Measurements from ENCODE around the gene NPAS4. TPM values are rescaled to one million over a fixed set of nuclear protein-coding genes. Genes with fewer than 3 reads are reported as not detected.
"Not testable (repeated sequence)": the region's sequence is repeated elsewhere in the genome, so short reads cannot be mapped to it uniquely, and the experiment has no call there.

Gene NPAS4
- total RNA-seq, 2 experiments from 2014 or later = not detected

- DNase-seq = no peak
- Mint-ChIP-seq H3K9me3 (peaks cover 2% of the 10 kb centered on the region), H3K36me3 (ENCODE audit: low read depth) (no peaks in the 10 kb centered on the region), H3K4me3 (no peak overlapping the region), H3K27me3 (ENCODE audit: low read depth) (no peaks in the 10 kb centered on the region), H3K4me1 (ENCODE audit: low read depth) (peaks cover 34% of the 10 kb centered on the region), H3K27ac (peak overlapping the region; percentile 7)
- CTCF ChIA-PET = interaction anchor here (0.7 to 1.2 kb wide), 2 partner anchors 24 to 680 kb away, joined by 3 to 5 read pairs; partner anchors contain the start of gene MRPL11
- intact Hi-C loops (cut with micrococcal nuclease) = no loop called here
Measured at GRCh38 chr11:66462911-66463310, 42.1 kb downstream of the NPAS4 start.

DNA sequence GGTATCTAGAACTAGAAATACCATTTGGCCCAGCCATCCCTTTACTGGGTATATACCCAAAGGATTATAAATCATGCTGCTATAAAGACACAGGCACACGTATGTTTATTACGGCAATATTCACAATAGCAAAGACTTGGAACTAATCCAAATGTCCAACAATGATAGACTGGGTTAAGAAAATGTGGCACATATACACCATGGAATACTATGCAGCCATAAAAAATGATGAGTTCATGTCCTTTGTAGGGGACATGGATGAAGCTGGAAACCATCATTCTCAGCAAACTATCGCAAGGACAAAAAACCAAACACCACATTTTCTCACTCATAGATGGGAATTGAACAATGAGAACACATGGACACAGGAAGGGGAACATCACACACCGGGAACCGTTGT lies 43.3 kb downstream of the NPAS4 start:
- H3K27ac Mint-ChIP-seq; DNase-seq; H3K27me3 Mint-ChIP-seq (ENCODE audit: low read depth); H3K4me3 Mint-ChIP-seq; H3K9me3 Mint-ChIP-seq; H3K36me3 Mint-ChIP-seq (ENCODE audit: low read depth); CTCF ChIA-PET; intact Hi-C loops (cut with micrococcal nuclease): not testable (repeated sequence)
- peaks cover 37% of the 10 kb centered on the region for H3K4me1 Mint-ChIP-seq (ENCODE audit: low read depth)

DNA sequence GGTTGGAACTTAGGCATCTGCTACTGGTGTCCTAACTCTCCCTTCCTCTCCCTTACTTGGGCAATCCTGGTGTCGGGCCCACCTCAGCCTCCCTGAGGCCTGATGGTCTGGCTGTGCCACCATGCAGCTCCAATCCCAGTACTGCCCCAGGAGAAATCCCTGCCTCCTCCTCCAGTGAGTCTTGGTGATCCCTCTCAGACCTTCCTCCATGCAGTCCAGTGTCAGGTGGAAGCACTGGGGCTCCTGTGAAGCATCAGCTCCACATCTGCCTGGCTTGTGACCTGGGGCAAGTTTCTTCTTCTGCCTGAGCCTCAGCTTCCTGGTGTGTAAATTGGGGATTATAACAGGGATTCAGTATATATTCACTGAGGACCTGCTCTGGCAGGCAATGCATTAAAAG lies 44.1 kb downstream of the NPAS4 start:
- no peak for DNase-seq
- H3K27me3 Mint-ChIP-seq (ENCODE audit: low read depth) = no peaks in the 10 kb centered on the region
- H3K4me3 Mint-ChIP-seq = no peak overlapping the region
- peaks cover 33% of the 10 kb centered on the region for H3K4me1 Mint-ChIP-seq (ENCODE audit: low read depth)
- no peaks in the 10 kb centered on the region for H3K36me3 Mint-ChIP-seq (ENCODE audit: low read depth)
- CTCF ChIA-PET = interaction anchor here (0.8 kb wide), 1 partner anchor 11 kb away, joined by 3 read pairs; no protein-coding TSS in a partner anchor
- intact Hi-C loops (cut with micrococcal nuclease) = no loop called here
- peaks cover 2% of the 10 kb centered on the region for H3K9me3 Mint-ChIP-seq
- no peak overlapping the region for H3K27ac Mint-ChIP-seq

DNA sequence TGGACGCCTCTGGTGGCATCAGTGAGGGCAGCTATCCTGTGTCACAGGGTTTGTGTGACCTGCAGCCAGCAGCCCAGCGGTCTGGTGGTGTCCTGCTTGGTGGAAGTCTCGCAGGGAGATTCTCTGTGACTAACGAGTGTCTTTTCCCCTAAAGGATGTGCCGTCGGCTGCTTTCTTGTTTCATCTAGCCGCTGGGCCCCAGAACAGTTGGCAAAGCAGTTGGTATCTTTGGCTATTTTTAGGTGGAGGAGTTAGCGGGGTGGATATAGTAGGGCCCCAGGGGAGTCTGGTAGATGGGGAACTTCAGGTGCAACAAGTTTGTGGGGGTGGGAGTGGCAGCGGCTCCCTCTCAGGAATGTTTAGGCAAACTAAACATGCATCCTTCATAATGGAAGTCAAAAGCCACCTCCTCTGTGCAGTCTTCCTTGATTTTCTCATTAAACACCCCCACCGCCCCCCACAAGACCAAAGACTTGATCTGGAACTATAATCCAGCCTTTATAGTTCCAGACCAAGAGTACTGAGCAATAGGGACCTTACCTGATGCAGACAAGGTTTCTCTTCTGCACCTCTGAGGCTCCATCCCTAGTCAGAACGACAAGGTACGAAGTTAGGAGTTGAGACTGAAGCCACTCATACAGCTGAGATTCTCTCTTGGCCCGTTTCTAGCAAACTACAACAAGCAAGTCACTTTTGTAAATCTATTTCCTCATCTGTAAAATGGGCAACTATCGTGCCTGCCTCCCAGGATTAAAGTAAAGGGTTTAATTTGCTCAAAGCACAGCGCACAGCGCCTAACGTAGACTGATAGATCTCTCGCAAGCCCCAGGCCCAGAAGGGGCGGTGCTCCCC lies 44.8 kb downstream of the NPAS4 start:
- H3K27ac Mint-ChIP-seq = no peak overlapping the region
- H3K9me3 Mint-ChIP-seq = peaks cover 2% of the 10 kb centered on the region
- H3K4me3 Mint-ChIP-seq = peak overlapping the region; percentile 82
- no peak for DNase-seq
- CTCF ChIA-PET = interaction anchor here (0.8 to 1.0 kb wide), 2 partner anchors 11 to 27 kb away, joined by 3 to 4 read pairs; partner anchors contain the start of gene MRPL11
- no peaks in the 10 kb centered on the region for H3K36me3 Mint-ChIP-seq (ENCODE audit: low read depth)
- intact Hi-C loops (cut with micrococcal nuclease) = loop anchor here (1.0 to 2.0 kb wide), 4 partner anchors 15 to 47 kb away; partner anchors contain the start of genes BBS1 and DPP3
- peaks cover 33% of the 10 kb centered on the region for H3K4me1 Mint-ChIP-seq (ENCODE audit: low read depth)
- H3K27me3 Mint-ChIP-seq (ENCODE audit: low read depth) = no peaks in the 10 kb centered on the region

DNA sequence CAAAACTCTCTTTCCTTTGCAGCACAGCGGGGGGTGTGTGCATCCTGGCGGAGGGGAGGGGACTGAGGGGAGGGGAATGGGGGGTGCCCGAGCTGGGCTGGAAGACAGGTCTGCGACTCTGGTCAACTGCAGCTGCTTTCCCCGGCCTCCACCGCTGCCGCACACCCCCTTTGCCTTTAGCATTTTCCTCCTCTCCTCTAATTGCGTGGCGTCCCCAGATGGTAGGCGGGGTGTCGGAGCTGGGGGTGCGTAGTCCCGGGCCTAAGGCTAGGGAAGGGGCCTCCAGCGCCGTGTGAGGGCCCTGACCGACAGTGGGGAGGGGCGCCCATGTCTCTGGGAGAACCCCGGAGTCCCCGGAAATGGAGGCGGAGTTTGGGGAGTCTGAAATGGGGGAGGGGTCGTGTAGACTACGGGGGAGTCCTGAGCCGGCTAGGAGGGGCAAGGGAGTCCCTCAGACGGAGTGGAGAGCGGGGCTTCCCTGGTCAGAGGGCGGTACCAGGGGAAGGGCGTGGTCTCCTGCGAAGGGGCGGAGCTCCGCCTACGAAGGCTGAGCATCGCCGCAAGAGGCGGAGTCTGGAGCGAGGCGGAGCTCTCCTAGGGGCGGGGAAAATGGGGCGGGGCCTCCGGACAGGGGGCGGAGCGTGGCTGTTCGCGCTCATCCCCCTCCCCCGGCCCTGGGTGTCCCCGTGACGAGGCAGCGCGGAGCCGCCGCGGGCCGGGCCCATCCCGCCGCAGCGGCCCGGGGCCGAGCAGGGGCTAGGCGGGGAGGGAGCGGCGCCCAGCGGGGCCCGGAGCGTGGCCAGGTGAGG lies 45.6 kb downstream of the NPAS4 start, which contains the start of gene PELI3:
Gene PELI3 (plus strand): TSS at position 681 of the 809 bp plus-strand sequence. CDS start 1,224 bp downstream, outside the sequence.
- H3K4me1 Mint-ChIP-seq (ENCODE audit: low read depth) = peaks cover 33% of the 10 kb centered on the region
- CTCF ChIA-PET = interaction anchor here (0.6 to 3.8 kb wide), 4 partner anchors 12 to 195 kb away, joined by 3 to 16 read pairs (median 5); partner anchors contain the start of gene MRPL11
- H3K27me3 Mint-ChIP-seq (ENCODE audit: low read depth) = no peaks in the 10 kb centered on the region
- intact Hi-C loops (cut with micrococcal nuclease) = loop anchor here (1.0 to 2.0 kb wide), 4 partner anchors 14 to 48 kb away; partner anchors contain the start of genes BBS1 and DPP3
- peak within 1 kb of the TSS; percentile 75 for H3K27ac Mint-ChIP-seq
- H3K36me3 Mint-ChIP-seq (ENCODE audit: low read depth) = no peaks in the 10 kb centered on the region
- peak; percentile 96 for DNase-seq
- no peaks in the 10 kb centered on the region for H3K9me3 Mint-ChIP-seq
- peak within 1 kb of the TSS; percentile 85 for H3K4me3 Mint-ChIP-seq

DNA sequence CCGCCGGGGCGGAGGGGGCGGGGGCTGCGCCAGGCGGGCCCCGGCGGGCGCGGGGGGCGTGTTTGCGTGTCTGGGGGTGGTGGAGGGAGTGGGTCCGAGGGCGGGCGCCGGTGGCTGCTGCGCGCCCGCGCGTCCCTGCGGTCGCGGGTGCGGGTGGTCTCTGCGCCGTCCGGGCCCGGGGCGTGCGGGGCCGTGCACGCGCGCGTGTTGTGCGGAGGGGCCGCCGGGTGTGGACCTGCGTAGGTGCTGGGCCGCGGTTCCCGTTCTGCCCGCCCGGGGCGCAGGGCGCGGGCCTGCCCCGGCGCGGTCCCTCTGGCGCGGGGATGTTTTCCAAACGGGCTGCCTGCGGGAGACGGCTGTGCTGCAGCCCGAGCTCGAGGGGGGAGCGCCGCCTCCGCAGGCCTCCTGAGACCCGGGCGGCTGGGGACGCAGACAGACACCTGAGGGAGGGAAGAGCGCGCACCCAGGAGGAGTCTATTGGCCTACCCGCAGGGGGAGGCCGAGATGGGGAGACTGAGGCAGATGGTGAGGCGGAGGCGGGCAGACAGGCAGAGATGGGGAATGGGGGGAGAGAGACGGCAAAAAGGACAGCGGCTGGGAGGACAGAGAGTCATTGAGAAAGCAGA lies 46.3 kb downstream of the NPAS4 start:
- CTCF ChIA-PET = interaction anchor here (0.6 to 3.8 kb wide), 6 partner anchors 12 to 195 kb away, joined by 3 to 16 read pairs (median 4); partner anchors contain the start of gene BBS1
- Mint-ChIP-seq H3K27me3 (ENCODE audit: low read depth) (no peaks in the 10 kb centered on the region), H3K27ac (no peak overlapping the region), H3K4me1 (ENCODE audit: low read depth) (peaks cover 33% of the 10 kb centered on the region), H3K4me3 (peak overlapping the region; percentile 85), H3K36me3 (ENCODE audit: low read depth) (no peaks in the 10 kb centered on the region), H3K9me3 (no peaks in the 10 kb centered on the region)
- DNase-seq = peak; percentile 39
- intact Hi-C loops (cut with micrococcal nuclease) = loop anchor here (2.0 kb wide), 1 partner anchor 44 kb away; the partner anchor contains the start of gene BBS1

- Mint-ChIP-seq H3K9me3 (no peaks in the 10 kb centered on the region), H3K4me3 (peak overlapping the region; percentile 85), H3K36me3 (ENCODE audit: low read depth) (no peaks in the 10 kb centered on the region), H3K27me3 (ENCODE audit: low read depth) (no peaks in the 10 kb centered on the region), H3K4me1 (ENCODE audit: low read depth) (peaks cover 28% of the 10 kb centered on the region), H3K27ac (no peak overlapping the region)
- CTCF ChIA-PET = interaction anchor here (0.6 to 3.8 kb wide), 4 partner anchors 11 to 88 kb away, joined by 3 to 16 read pairs (median 4); partner anchors contain the start of gene BBS1
- peak; percentile 49 for DNase-seq
- intact Hi-C loops (cut with micrococcal nuclease) = loop anchor here (2.0 kb wide), 1 partner anchor 43 kb away; the partner anchor contains the start of gene BBS1
Measured at GRCh38 chr11:66467756-66468155, 46.9 kb downstream of the NPAS4 start.

DNA sequence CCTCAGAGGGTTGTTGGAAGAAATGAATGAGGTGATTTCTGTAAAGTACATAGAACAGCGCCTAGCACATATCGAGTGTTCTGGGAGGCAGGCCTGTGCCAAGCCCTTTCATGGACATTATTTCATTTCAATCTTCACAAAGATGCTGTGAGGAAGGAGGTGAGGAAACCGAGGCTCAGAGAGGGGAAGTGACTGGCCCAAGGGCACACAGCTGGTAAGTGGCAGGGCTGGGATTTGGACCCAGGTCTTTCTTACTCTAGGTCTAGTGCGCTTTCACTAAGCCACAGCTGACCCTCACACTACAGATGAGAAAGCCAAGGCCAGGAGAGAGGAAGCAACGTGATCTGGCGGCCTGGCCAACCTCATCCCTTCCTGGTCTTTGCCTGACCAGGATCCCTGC lies 47.9 kb downstream of the NPAS4 start:
- H3K27me3 Mint-ChIP-seq (ENCODE audit: low read depth) = no peaks in the 10 kb centered on the region
- CTCF ChIA-PET = interaction anchor here (0.6 to 3.8 kb wide), 4 partner anchors 10 to 72 kb away, joined by 4 to 16 read pairs (median 6); partner anchors contain the start of genes DPP3 and MRPL11
- H3K4me1 Mint-ChIP-seq (ENCODE audit: low read depth) = peaks cover 23% of the 10 kb centered on the region
- H3K27ac Mint-ChIP-seq = no peak overlapping the region
- no peaks in the 10 kb centered on the region for H3K36me3 Mint-ChIP-seq (ENCODE audit: low read depth)
- peak overlapping the region; percentile 85 for H3K4me3 Mint-ChIP-seq
- no peaks in the 10 kb centered on the region for H3K9me3 Mint-ChIP-seq
- intact Hi-C loops (cut with micrococcal nuclease) = no loop called here
- DNase-seq = no peak

- Mint-ChIP-seq H3K4me3 (no peak overlapping the region), H3K4me1 (ENCODE audit: low read depth) (peaks cover 23% of the 10 kb centered on the region), H3K36me3 (ENCODE audit: low read depth) (no peaks in the 10 kb centered on the region), H3K27ac (no peak overlapping the region), H3K27me3 (ENCODE audit: low read depth) (no peaks in the 10 kb centered on the region), H3K9me3 (no peaks in the 10 kb centered on the region)
- intact Hi-C loops (cut with micrococcal nuclease) = no loop called here
- CTCF ChIA-PET = interaction anchor here (0.6 to 3.8 kb wide), 4 partner anchors 9 to 73 kb away, joined by 4 to 16 read pairs (median 6); partner anchors contain the start of genes DPP3 and MRPL11
- DNase-seq = no peak
Measured at GRCh38 chr11:66469441-66469840, 48.6 kb downstream of the NPAS4 start.

- peaks cover 23% of the 10 kb centered on the region for H3K4me1 Mint-ChIP-seq (ENCODE audit: low read depth)
- H3K4me3 Mint-ChIP-seq = no peak overlapping the region
- no peaks in the 10 kb centered on the region for H3K36me3 Mint-ChIP-seq (ENCODE audit: low read depth)
- no peaks in the 10 kb centered on the region for H3K9me3 Mint-ChIP-seq
- no peak overlapping the region for H3K27ac Mint-ChIP-seq
- no peaks in the 10 kb centered on the region for H3K27me3 Mint-ChIP-seq (ENCODE audit: low read depth)
- no peak for DNase-seq
- intact Hi-C loops (cut with micrococcal nuclease) = no loop called here
- CTCF ChIA-PET = interaction anchor here (0.6 to 3.8 kb wide), 4 partner anchors 9 to 161 kb away, joined by 4 to 16 read pairs (median 6); partner anchors contain the start of genes DPP3 and MRPL11
Measured at GRCh38 chr11:66470015-66470414, 49.2 kb downstream of the NPAS4 start.

GRCh38 chr11:66471142-66471541 lies 50.3 kb downstream of the NPAS4 start:
- Mint-ChIP-seq H3K9me3 (no peaks in the 10 kb centered on the region), H3K27me3 (ENCODE audit: low read depth) (no peaks in the 10 kb centered on the region), H3K4me3 (no peak overlapping the region), H3K4me1 (ENCODE audit: low read depth) (peaks cover 17% of the 10 kb centered on the region), H3K27ac (no peak overlapping the region), H3K36me3 (ENCODE audit: low read depth) (no peaks in the 10 kb centered on the region)
- intact Hi-C loops (cut with micrococcal nuclease) = no loop called here
- DNase-seq = no peak
- CTCF ChIA-PET = no interaction called here
